ENCODE data around the gene FNDC3B.

Gene FNDC3B

GRCh38 chr3:172441581-172441980 lies 402.2 kb downstream of the FNDC3B start:
- no peaks in the 10 kb centered on the region for H3K9me3 ChIP-seq (ENCODE audit: control insufficient read depth, low read length)
- no peaks in the 10 kb centered on the region for H3K36me3 ChIP-seq (ENCODE audit: control insufficient read depth, insufficient read depth, low read length, severe bottlenecking)
- no peaks in the 10 kb centered on the region for H3K4me1 ChIP-seq (ENCODE audit: control insufficient read depth, insufficient read depth, low read length)
- peaks cover 32% of the 10 kb centered on the region for H3K27me3 ChIP-seq (replicated peaks; ENCODE audit: control insufficient read depth, insufficient read depth, low read length)
- H3K9ac ChIP-seq (ENCODE audit: low read length), result no peak overlapping the region
- no peak for DNase-seq (ENCODE audit: low read depth)
- H3K4me3 ChIP-seq (ENCODE audit: low read length), result no peak overlapping the region

- peaks cover 42% of the 10 kb centered on the region for H3K27me3 ChIP-seq (replicated peaks; ENCODE audit: control insufficient read depth, insufficient read depth, low read length)
Measured at GRCh38 chr3:172442606-172443005, 403.2 kb downstream of the FNDC3B start.

GRCh38 chr3:172444821-172445220 lies 405.4 kb downstream of the FNDC3B start:
- Histone ChIP-seq H3K27me3 (replicated peaks; ENCODE audit: control insufficient read depth, insufficient read depth, low read length) (peaks cover 50% of the 10 kb centered on the region), H3K9ac (ENCODE audit: low read length) (no peak overlapping the region), H3K4me1 (ENCODE audit: control insufficient read depth, insufficient read depth, low read length) (no peaks in the 10 kb centered on the region), H3K36me3 (ENCODE audit: control insufficient read depth, insufficient read depth, low read length, severe bottlenecking) (no peaks in the 10 kb centered on the region), H3K9me3 (ENCODE audit: control insufficient read depth, low read length) (peaks cover 4% of the 10 kb centered on the region), H3K4me3 (ENCODE audit: low read length) (no peak overlapping the region)
- DNase-seq (ENCODE audit: low read depth), result no peak

More at GRCh38 chr3:172442606-172443005, 403.2 kb downstream of the FNDC3B start:
- Histone ChIP-seq H3K36me3 (ENCODE audit: control insufficient read depth, insufficient read depth, low read length, severe bottlenecking) (no peaks in the 10 kb centered on the region), H3K4me1 (ENCODE audit: control insufficient read depth, insufficient read depth, low read length) (no peaks in the 10 kb centered on the region), H3K4me3 (ENCODE audit: low read length) (no peak overlapping the region), H3K9me3 (ENCODE audit: control insufficient read depth, low read length) (no peaks in the 10 kb centered on the region), H3K9ac (ENCODE audit: low read length) (no peak overlapping the region)
- DNase-seq (ENCODE audit: low read depth), result no peak

GRCh38 chr3:172446198-172446597 lies 406.8 kb downstream of the FNDC3B start:
- Histone ChIP-seq H3K4me3 (ENCODE audit: low read length) (no peak overlapping the region), H3K4me1 (ENCODE audit: control insufficient read depth, insufficient read depth, low read length) (no peaks in the 10 kb centered on the region), H3K27me3 (replicated peaks; ENCODE audit: control insufficient read depth, insufficient read depth, low read length) (peaks cover 60% of the 10 kb centered on the region), H3K36me3 (ENCODE audit: control insufficient read depth, insufficient read depth, low read length, severe bottlenecking) (no peaks in the 10 kb centered on the region), H3K9ac (ENCODE audit: low read length) (no peak overlapping the region), H3K9me3 (ENCODE audit: control insufficient read depth, low read length) (peaks cover 4% of the 10 kb centered on the region)
- no peak for DNase-seq (ENCODE audit: low read depth)

- H3K4me3 ChIP-seq (ENCODE audit: low read length), result no peak within 1 kb of the TSS
- H3K27me3 ChIP-seq (replicated peaks; ENCODE audit: control insufficient read depth, insufficient read depth, low read length), result peaks cover 49% of the 10 kb centered on the region
- H3K4me1 ChIP-seq (ENCODE audit: control insufficient read depth, insufficient read depth, low read length), result no peaks in the 10 kb centered on the region
- peaks cover 4% of the 10 kb centered on the region for H3K9me3 ChIP-seq (ENCODE audit: control insufficient read depth, low read length)
- no peak within 1 kb of the TSS for H3K9ac ChIP-seq (ENCODE audit: low read length)
- no peaks in the 10 kb centered on the region for H3K36me3 ChIP-seq (ENCODE audit: control insufficient read depth, insufficient read depth, low read length, severe bottlenecking)
- no peak for DNase-seq (ENCODE audit: low read depth)
Measured at GRCh38 chr3:172447611-172448579, 408.5 kb downstream of the FNDC3B start, which contains the start of gene GHSR. Gene GHSR (minus strand): TSS chr3:172448456. CDS start chr3:172448413, 43 bp downstream.

GRCh38 chr3:172448661-172449465 lies 409.5 kb downstream of the FNDC3B start:
- Histone ChIP-seq H3K9ac (ENCODE audit: low read length) (no peak overlapping the region), H3K4me1 (ENCODE audit: control insufficient read depth, insufficient read depth, low read length) (no peaks in the 10 kb centered on the region), H3K36me3 (ENCODE audit: control insufficient read depth, insufficient read depth, low read length, severe bottlenecking) (no peaks in the 10 kb centered on the region), H3K4me3 (ENCODE audit: low read length) (no peak overlapping the region), H3K9me3 (ENCODE audit: control insufficient read depth, low read length) (peaks cover 4% of the 10 kb centered on the region), H3K27me3 (replicated peaks; ENCODE audit: control insufficient read depth, insufficient read depth, low read length) (peaks cover 49% of the 10 kb centered on the region)
- no peak for DNase-seq (ENCODE audit: low read depth)

GRCh38 chr3:172449466-172450149 lies 410.2 kb downstream of the FNDC3B start:
- Histone ChIP-seq H3K4me1 (ENCODE audit: control insufficient read depth, insufficient read depth, low read length) (no peaks in the 10 kb centered on the region), H3K36me3 (ENCODE audit: control insufficient read depth, insufficient read depth, low read length, severe bottlenecking) (no peaks in the 10 kb centered on the region), H3K9me3 (ENCODE audit: control insufficient read depth, low read length) (peaks cover 4% of the 10 kb centered on the region), H3K9ac (ENCODE audit: low read length) (no peak overlapping the region), H3K4me3 (ENCODE audit: low read length) (no peak overlapping the region), H3K27me3 (replicated peaks; ENCODE audit: control insufficient read depth, insufficient read depth, low read length) (peaks cover 49% of the 10 kb centered on the region)
- peak; percentile 58 for DNase-seq (ENCODE audit: low read depth)

All from adipocyte (in vitro differentiated cells).